ENCODE data around the gene FLRT1.

The FLRT1 gene, protein sequence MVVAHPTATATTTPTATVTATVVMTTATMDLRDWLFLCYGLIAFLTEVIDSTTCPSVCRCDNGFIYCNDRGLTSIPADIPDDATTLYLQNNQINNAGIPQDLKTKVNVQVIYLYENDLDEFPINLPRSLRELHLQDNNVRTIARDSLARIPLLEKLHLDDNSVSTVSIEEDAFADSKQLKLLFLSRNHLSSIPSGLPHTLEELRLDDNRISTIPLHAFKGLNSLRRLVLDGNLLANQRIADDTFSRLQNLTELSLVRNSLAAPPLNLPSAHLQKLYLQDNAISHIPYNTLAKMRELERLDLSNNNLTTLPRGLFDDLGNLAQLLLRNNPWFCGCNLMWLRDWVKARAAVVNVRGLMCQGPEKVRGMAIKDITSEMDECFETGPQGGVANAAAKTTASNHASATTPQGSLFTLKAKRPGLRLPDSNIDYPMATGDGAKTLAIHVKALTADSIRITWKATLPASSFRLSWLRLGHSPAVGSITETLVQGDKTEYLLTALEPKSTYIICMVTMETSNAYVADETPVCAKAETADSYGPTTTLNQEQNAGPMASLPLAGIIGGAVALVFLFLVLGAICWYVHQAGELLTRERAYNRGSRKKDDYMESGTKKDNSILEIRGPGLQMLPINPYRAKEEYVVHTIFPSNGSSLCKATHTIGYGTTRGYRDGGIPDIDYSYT

DNA sequence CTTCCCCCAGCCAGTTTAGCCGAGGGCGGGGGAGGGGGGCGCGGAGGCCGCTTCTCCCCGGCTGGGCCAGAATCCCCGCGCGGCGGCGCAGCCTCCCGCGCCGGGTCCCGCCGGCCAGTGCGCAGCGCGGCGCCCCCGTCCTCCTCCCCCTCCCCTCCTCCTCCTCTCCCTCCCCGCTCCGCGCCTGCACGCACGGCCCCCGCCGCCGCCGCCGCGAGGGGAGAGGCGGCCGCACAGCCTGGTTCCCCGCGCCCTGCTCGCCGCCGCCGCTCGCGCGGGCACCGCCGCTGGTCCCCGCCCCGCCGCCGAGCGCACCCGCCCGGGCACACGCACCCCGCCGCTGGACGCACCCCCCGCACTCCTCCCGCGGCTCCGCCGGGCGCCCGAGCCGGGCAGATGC is at the start of gene FLRT1:
Gene FLRT1, plus strand, starts transcription at position 356 of the 400 bp plus-strand sequence. CDS start 80,337 bp downstream, outside the sequence.
- DNase-seq, result no peak

DNA sequence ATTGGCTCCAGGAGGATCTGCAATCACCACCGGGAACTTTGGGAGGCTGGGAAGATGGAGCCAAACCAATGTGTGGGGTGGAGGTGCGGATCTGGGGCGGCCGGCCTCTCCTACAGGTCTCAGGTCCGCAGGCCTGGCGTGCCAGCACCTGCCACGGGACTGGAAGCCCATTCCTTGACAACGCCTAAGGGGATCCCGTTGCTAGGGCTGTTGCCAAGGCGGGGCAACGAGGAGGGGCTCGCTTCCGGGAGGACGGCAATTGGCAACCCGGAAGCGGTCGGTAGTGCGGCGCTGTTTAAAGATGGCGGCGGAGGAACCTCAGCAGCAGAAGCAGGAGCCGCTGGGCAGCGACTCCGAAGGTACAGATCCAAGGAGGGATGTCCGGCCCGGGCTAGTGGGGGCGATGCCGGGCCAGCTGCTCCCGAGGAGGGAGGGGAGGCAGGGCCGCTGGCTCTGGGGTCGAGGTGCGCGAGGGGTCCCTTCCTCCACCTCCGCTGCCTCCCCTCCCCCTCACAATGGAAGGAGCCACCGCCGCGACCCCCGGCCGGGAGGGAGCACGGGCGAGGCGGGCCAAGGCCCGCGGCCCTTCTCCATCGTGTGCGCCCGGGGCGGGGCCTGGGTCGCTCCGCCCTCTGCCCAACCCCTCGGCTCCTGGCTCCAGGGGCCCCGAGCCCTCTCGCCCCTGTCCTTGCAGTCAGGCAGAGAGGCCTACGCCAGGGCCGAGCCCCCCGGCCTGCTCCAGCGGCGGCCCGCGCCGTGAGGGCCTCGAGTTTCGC is 49.4 kb upstream of the FLRT1 start, which contains the start of gene OTUB1:
Gene OTUB1, plus strand, starts transcription at position 283 of the 776 bp plus-strand sequence. Its CDS starts 19 bp downstream, at position 302.
- DNase-seq, result peak; percentile 24

DNA sequence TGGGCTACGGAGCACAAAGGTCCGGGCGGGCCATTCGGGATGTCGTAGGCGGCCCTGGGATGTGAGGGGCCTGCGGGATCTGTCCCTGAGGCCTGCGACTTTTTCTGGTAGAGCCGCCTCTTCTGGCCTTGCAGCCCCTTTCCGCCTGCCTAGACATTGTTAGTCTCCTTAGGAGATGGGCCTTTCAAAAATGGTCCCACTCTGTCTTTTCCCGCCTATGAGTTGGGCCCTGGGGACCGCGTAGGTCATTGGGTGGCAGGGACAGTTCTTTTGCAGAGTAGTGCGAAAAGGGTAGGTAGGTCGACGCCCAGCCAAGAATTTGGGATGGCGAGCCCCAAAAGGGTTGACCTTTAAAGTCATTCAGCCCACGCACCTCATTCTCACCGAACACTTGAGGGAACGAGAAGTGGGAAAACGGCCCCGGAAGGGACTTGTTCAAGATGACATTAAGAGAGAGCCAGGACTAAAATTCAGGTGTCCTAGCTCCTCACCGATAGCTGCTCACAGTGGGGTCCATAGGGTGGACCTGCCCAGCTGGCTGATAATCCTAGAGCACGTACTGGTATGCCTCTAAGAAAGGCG is 48.7 kb upstream of the FLRT1 start:
- DNase-seq, result no peak

DNA sequence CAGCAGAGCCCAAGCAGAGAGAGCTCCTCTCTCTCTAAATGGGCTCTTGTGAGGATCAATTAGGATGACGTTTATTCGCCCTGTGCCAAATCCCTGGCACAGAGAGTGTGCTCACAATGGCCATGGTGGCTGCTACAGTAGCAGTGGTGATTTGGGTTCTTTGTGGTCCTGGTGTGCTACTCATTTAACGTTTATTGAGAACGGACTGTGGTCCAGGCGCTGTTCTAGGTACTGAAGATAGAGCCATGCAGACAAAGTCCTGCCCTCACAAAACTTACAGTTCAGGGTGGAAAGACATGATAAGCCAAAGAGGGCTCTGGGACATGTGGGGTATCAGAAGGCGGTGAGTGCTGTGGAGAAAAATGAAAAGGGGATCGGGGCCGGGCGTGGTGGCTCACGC is 44.2 kb upstream of the FLRT1 start:
- DNase-seq, result no peak

DNA sequence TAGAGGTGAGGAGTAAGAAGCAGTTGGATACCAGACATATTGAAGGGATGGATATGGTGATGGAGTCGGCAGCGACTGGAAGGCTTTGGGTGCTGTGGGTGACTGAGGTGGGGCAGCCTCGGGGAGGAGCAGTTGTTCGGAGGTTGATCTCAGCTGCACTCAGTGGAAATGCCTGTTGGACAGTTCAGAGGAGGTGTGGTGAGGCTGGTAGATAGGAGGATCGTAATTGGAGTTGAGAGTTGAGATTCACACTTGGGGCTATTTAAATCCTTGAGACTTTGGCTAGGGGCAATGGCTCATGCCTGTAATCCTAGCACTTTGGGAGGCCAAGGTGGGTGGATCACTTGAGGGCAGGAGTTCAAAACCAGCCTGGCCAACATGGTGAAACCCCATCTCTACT is 42.6 kb upstream of the FLRT1 start:
- no peak for DNase-seq

DNA sequence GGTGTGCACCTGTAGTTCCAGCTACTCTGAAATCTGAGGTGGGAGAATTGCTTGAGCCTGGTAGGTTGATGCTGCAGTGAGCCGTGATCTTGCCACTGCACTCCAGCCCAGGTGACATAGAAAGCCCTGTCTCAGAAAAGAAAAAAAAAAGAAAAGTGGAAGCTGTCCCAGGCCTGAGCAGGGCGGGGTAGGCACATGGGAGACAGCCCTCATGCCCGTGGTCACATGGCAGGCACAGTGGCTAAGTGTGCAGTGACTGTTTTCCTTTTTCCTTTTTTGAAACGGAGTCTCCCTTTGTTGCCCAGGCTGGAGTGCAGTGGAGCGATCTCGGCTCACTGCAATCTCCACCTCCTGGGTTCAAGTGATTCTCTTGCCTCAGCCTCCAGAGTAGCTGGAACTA is 41.7 kb upstream of the FLRT1 start:
- no peak for DNase-seq

DNA sequence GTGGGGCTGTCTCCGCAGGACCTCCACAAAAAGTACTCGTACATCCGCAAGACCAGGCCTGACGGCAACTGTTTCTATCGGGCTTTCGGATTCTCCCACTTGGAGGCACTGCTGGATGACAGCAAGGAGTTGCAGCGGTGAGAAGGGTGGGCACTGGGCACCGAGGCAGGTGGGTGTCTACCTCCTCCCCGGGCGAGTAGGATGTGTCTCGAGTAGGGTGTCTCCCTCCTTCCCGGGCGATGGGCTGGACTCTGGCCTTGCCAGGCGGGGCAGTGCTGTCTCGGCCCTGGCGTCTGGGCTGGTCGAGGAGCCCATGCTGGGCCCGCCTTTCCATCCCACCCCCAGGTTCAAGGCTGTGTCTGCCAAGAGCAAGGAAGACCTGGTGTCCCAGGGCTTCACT is 39.2 kb upstream of the FLRT1 start:
- no peak for DNase-seq

DNA sequence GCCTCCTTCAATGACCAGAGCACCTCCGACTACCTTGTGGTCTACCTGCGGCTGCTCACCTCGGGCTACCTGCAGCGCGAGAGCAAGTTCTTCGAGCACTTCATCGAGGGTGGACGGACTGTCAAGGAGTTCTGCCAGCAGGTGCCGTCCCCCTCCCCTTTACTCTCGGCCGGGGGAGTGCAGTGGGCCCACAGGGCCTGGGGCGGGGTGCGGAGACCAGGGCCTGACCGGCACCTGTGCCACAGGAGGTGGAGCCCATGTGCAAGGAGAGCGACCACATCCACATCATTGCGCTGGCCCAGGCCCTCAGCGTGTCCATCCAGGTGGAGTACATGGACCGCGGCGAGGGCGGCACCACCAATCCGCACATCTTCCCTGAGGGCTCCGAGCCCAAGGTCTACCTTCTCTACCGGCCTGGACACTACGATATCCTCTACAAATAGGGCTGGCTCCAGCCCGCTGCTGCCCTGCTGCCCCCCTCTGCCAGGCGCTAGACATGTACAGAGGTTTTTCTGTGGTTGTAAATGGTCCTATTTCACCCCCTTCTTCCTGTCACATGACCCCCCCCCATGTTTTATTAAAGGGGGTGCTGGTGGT is 38.5 kb upstream of the FLRT1 start:
- no peak for DNase-seq

DNA sequence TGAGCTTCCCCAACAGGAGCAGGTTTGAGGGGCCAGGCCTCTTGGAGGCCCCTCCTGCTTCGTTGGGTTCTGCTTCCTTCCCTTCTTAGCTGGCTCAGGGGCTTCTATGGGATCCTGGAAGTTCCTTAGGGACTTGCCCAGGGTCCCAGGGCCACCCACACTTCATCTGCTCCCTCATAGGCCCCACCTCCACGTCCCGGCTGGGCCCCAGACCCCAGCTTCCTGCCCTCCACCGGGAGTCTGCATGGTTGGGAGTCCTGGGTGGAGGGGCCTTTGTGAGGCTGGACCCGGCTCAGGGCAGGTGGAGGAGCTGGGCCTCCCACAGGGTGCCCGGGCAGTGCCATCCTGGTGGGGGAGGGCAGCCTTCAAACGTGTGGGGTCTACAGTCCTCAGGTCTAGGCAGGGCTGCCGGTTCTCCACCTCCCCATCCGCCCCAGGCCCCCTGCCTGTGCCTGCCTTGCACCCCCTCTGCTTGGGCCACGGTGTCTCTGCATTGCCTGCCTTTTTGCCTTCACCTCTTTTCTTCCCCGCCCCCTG is 37.9 kb upstream of the FLRT1 start:
- DNase-seq, result no peak

DNA sequence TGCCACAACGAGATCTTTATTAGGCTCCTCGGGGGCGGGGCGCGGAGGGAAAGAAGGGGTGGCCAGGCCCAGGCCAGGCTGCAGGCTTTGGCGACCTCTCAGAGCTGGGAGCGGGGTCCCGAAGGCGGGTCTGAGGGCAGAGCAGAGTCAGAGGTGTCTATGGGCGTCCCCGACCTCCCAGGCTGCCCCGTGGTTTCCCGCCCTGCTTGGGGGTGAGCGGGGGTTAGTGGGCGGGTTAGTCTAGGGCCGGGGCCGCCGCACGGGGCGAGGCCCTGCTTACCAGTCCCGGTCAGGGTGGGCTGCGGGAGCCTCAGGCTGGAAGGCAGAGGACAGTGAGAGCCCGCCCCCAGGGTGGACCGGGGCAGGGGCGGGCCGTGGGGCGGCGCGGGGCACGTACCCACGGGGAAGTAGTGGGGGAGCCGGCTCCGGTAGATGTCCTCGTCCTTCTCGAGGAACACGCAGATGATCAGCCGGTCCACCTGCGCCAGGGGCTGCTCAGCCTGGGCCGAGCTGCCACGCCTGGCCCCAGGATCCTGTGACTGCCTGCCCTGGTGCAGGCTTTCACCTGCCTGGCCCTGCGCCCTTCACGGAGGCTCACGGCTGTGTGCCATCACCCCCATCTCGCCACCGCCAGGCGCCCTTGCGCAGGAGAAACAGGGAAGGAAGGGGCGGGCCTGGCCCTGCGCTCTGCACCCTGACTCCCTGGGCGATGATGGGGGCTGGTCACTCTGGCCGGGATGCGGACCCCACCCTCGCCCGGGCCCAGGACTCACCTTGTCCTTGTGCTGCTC is 37.0 kb upstream of the FLRT1 start:
- DNase-seq, result no peak

DNA sequence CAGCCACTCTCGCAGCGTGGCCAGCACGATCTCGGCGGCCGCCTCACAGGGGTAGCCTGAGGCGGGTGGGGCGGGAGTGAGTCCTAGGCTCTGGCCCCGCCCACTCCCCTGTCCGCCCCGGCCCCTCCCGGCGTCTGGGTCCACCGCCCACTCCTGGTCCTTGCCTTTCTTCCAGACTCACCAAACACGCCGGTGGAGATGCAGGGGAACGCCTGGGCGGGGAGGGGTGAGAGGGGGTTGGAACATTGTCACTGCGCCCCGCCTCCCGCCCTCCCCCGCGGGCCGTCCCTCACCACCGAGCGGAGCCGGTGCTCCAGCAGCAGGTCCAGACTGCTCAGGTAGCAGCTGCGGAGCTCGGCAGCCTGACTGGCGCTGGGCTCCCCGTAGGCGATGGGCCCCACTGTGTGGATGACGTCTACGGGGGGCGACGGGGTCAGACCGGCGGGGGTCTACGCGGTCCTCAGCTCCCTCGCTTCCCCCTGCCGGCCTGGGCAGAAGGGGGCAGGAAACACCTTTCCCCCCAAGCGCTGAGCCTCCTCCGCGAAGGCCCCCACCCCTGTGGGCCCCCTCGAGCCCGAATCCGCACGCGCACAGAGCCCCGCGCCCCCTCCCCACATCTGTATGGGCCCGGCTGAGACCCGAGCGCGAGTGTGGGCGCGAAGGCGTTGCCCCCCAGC is 36.2 kb upstream of the FLRT1 start:
- DNase-seq, result no peak

DNA sequence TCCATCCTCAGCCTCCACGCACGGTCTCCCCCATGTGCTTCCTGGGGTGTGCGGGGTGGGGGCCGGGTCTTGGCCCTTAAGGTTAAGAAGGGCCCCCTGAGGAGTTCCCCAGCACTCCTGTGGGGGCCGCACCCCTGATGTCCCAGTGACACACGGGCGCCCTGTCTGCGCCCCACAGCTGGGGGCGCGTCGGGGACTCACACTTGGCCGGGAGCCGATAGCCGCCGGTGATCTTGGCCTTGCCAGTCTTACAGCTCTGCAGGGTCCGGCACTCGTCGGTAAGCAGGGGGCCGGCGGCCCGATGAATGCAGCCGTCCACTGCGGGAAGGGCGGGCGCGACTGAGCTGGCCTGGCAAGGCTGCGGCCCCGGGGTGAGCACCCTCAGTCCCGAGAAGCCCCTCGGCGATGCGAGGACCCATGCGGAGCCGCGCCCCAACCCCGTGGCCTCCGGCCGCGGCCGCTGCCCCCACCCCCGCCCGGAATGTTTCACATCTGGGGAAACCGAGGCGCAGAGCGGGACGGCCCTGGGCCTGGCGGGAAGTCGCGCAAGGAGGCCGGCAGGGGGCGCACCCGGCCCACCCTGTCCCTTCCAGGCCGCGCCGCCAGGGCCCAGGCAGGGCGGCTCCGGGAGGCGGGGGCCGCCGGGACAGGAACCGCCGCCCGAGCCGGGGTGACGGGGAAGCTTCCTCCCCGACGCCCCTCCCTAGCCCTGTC is 35.5 kb upstream of the FLRT1 start:
- DNase-seq, result no peak

DNA sequence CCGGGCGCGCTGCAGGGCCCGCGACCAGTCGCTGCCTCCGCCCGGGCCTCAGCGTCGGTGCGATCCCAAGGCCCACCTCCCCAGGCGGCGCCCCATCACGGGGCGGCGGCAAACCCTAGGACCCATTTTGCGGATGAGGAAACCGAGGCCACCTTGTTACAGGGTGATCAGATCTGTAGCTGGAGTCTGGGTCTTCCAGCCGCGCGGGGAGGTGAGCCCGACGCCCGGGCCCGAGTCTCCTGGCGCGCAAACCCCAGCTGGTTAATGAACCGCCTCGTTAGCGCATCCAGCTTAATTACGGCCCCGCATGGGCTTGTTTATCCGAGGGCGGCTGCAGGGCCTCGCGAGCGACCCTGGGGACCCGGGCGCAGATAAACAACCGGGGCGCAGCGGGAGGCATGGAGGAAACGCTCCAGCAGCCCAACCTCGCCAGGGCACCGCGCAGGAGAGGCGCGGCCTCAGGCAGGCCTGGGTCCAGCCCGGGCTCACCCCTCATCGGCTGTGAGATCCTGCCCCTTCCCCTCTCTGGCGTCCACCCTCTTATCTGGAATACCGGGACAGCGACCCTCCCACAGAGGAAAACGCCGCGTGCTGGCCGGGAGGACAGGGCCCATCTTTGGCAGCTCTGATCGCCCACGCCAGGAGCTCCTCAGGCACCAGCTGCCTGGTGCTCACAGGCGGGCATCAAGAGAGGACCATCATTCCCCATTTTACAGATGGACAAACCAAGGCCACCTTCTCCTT is 34.8 kb upstream of the FLRT1 start:
- no peak for DNase-seq

DNA sequence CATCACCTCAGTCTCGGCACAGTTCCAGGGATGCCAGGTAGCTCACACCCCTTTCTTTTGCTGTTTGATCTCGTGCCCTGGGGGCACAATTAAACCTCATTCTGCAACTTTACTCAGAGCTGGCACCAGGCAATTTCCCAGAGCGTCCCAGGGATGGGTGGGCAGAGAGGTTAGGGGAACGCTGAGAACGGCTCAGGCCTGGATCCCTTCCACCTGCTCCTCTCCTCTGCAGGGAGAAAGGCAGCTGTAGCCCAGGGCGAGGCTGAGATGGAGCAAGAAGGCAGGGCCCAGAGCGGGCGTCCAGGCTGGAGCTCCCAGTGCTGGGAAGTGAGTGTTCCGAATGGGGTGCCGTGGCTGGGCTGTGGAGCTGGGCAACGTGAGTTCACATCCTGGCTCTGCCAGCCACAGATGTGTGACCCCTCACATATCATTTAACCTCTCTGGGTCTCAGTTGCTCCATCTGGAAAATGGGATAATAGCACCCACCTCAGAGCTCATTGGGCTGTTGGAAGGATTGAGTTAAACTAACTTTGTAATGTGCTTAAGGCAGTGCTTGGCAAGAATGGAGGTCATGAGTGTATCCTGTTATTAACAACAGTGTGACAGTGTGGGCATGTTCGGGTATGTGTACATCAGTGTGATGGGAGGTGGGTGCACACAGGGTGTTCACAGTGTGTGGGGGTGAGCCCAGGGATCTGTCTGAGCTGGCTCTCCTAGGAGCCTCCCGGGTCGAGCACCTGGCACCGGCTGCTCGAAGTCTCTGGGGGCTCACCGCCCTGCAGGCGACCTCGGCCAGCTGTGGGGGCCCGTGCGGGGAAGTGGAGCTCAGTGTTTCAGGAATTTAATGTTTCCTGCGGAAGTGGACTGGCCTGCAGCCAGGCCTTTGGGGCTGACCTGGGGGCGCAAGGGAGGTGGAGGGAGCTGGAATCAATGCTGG is 34.0 kb upstream of the FLRT1 start:
- DNase-seq, result no peak

DNA sequence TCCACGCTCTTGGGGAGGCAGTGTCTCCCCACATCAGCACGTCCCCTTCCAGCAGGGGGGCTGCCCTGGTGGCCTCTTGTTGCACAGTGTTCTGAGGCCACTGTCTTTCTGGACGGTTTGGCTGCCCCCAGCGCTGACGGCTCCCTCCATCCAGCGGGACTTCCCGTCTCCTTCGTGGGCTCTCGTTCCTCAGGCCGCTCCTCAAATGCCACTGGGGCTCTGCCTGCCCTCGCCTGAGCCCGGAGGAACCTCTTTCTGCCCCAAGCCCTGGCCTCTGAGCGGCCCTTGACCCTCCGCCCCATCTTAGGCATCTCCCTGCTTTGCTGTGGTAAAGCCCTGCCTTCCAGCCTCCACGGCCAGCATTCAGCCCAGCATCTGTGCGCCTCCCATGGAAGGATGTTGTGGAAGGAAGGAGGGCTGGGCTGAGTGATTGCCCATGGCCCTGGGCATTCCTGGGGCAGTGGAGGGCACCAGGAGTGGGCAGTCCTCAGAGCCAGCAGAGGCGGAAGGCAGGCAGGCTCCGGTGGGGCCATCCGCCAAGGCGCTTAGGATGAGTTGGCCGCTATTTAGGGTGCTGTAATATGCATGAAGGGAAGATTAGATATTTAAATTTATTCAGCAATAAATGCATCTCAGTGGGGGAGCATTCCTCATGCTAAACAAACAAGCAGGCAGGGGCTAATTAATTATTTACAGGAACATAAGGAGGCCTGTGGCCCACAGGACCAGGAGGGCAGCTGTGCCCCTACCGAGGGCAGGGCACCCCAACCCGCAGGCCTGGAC is 31.7 kb upstream of the FLRT1 start:
- no peak for DNase-seq

DNA sequence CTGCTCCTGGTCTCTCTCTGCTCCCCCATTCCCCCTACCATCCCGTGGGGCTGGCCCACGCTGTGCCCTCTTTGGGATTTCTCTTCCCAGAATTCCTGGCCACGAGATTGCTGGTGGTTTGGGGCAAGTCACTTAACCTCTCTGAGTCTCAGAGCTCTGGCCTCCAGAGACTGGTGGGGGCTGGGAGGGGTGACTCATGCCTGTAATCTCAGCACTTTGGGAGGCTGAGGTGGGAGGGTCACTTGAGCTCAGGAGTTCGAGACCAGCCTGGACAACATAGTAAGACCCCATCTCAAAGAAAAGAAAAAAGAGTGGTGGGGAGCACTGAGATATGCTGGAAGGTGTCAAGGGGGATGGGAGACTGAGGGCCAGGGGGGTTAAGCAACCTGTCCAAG is 31.1 kb upstream of the FLRT1 start:
- DNase-seq, result no peak

DNA sequence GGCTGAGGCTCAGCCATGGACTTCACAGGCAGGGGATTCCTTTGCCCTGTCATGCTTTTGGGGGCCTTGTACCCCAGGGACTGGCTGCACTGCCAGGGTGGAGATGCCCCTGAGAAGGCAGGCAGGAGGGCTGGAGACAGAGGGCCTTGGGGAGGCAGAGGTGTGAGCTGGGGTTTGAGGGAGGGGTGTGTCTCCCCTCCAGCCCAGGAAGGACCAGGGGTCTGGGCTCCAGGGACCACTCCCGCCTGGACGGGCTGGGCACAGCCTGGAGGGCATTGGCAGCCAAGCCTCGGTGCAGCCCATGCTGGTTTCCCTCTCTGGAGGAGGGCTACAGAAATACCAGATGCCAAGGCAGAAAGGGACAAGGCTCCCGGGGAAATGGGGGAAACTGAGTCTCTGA is 30.0 kb upstream of the FLRT1 start:
- no peak for DNase-seq

DNA sequence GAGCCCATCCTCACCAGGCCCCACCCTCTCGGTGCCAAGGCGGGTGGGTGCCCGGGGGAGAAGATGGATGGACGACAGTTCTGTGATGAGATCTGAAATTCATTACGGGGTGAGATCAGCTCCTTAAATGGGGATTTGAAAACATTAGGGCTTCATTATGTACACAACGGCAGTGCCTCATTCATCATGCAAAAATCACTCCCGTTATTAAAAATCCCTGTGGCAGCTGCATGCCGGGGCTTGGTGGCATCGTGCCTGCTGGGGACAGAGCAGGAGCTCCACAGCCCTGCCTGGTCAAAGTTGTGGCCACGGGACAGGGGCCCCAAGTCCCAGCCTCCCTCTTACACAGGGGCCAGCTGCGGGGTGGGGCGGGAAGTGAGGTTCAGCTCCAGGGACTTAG is 29.3 kb upstream of the FLRT1 start:
- DNase-seq, result no peak

Measured in SIG-M5 (cell line).